HepG2 (cell line): ENCODE results near the gene FILIP1.

Experiments
- ATF1 ChIP-seq: IDR thresholded peaks from 2 replicates; pipeline ENCODE4 v1.6.1; 2016; ENCODE audit warnings: mild to moderate bottlenecking, control low read depth
- ATF7 ChIP-seq, 2 experiments: fragments of 450-650 bp in 1 of 2; sonication (generic) in 1 of 2; formaldehyde crosslinking in 1 of 2; IDR thresholded peaks; 2 replicates each; pipeline versions ENCODE4 v1.4.0 to v1.6.1; 2016 to 2020; ENCODE audit warnings: antibody characterized with exemption in 1 of 2, mild to moderate bottlenecking in 1 of 2, missing genetic modification reagents in 1 of 2
- EED ChIP-seq: sonication (generic); formaldehyde crosslinking; IDR thresholded peaks from 2 replicates; pipeline ENCODE4 v1.5.0; 2020; ENCODE audit warnings: mild to moderate bottlenecking, missing genetic modification reagents
- ESRRA ChIP-seq: sonication (generic); formaldehyde crosslinking; IDR thresholded peaks from 2 replicates; pipeline ENCODE4 v1.5.1; 2020; ENCODE audit warnings: mild to moderate bottlenecking, low read depth, missing genetic modification reagents
- FOXA3 ChIP-seq: IDR thresholded peaks from 2 replicates; pipeline ENCODE4 v1.6.1; 2016; ENCODE audit warnings: missing genetic modification reagents, missing compliant biosample characterization
- FOXJ3 ChIP-seq: sonication (generic); formaldehyde crosslinking; IDR thresholded peaks from 2 replicates; pipeline ENCODE4 v1.4.0; 2020; ENCODE audit warnings: missing genetic modification reagents, mild to moderate bottlenecking, borderline replicate concordance
- HDAC1 ChIP-seq: sonication (generic); formaldehyde crosslinking; IDR thresholded peaks from 2 replicates; pipeline ENCODE4 v1.5.1; 2020; ENCODE audit warnings: mild to moderate bottlenecking, missing genetic modification reagents
- MAFK ChIP-seq, 2 experiments: IDR thresholded peaks in 1 of 2; conservative IDR thresholded peaks in 1 of 2; 2 replicates each; pipeline ENCODE4 v1.6.1; 2011; ENCODE audit warnings: improper control_type of control experiment in 2 of 2, low read length in 2 of 2
- MAX ChIP-seq: IDR thresholded peaks from 2 replicates; pipeline ENCODE4 v1.6.1; 2012; ENCODE audit warnings: inconsistent platforms
- NFATC3 ChIP-seq: sonication (generic); formaldehyde crosslinking; IDR thresholded peaks from 2 replicates; pipeline ENCODE4 v1.5.1; 2020; ENCODE audit warnings: mild to moderate bottlenecking, missing genetic modification reagents
- NR3C1 ChIP-seq: sonication (generic); formaldehyde crosslinking; IDR thresholded peaks from 2 replicates; pipeline ENCODE4 v1.4.0; 2020; ENCODE audit warnings: missing genetic modification reagents
- YY1 ChIP-seq: IDR thresholded peaks from 2 replicates; pipeline ENCODE4 v1.6.1; 2011; ENCODE audit warnings: low read length, low read depth, moderate library complexity, mild to moderate bottlenecking; ENCODE audit not compliant: insufficient read depth, insufficient replicate concordance
- ZZZ3 ChIP-seq: sonication (generic); formaldehyde crosslinking; IDR thresholded peaks from 2 replicates; pipeline ENCODE4 v1.4.0; 2020; ENCODE audit warnings: missing genetic modification reagents, mild to moderate bottlenecking, borderline replicate concordance

- TF ChIP-seq ATF7 (IDR thresholded peaks at IDR 0.05) (no peak), ATF7 (CRISPR knock-in tag; IDR thresholded peaks at IDR 0.05) (no peak), ESRRA (no peak), ATF1 (CRISPR knock-in tag) (no peak), FOXJ3 (CRISPR knock-in tag) (no peak), EED (CRISPR knock-in tag) (no peak), NFATC3 (no peak), NR3C1 (CRISPR knock-in tag) (no peak), MAX (no peak), YY1 (no peak), ZZZ3 (CRISPR knock-in tag) (no peak), MAFK (conservative IDR thresholded peaks at IDR 0.05 in 1 of 2, IDR thresholded peaks at IDR 0.05 in 1 of 2; ENCODE audit: low read length in 2 of 2) (no peak), HDAC1 (CRISPR knock-in tag) (no peak), FOXA3 (CRISPR knock-in tag) (no peak)
Observed at GRCh38 chr6:75299801-75300530, 193.6 kb downstream of the FILIP1 start.
